Measurements from ENCODE around the gene VAV1.
"Not testable (repeated sequence)": the region's sequence is repeated elsewhere in the genome, so short reads cannot be mapped to it uniquely, and the experiment has no call there.

Gene VAV1

DNA sequence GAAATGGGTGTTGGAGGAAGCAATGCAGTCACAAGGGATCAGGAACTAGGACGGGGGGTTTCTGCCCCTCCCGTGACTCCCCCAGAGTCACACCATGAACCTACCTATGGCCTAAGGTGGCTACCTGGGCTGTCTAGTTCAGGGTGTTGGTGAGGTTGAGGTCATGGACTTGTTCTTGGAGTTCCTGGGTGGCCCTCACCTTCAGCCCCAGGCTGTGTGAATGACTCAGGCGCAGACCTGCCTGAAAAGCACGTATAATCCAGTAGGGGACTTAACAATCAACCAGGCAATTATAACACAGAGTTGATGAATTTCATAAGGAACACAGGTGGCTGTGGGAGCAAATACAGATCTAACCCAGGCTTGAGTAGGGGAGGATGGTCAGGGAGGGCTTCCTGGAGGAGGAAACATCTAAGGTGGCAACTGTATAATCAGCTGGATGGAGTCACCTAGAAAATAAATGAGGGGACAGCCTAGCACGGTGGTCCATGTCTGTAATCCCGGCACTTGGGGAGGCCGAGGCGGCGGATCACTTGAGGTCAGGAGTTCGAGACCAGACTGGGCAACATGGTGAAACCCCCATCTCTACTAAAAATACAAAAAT, 89.3 kb downstream of the VAV1 start:
- no peak for DNase-seq

- no peak for DNase-seq
Measured at GRCh38 chr19:6862673-6863078, 90.2 kb downstream of the VAV1 start.

GRCh38 chr19:6864325-6864940, 91.9 kb downstream of the VAV1 start:
- no peak for DNase-seq

DNA sequence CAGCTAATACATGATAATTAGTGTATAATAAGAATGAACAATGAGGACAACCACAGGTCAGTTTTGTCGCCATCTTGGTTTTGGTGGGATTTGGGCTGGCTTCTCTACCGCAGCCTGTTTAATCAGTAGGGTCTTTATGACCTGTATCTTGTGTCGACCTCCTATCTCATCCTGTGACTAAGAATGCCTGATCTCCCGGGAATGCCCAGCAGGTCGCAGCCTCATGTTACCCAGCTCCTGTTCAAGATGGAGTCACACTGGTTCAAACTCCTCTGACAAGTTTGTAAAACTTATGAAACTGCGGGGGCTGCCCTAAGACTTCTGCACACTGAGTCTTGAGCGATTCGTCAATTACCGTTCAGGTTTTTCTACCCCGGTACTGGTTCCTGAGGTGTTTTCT, 93.3 kb downstream of the VAV1 start:
- no peak for DNase-seq

GRCh38 chr19:6866741-6867151, 94.2 kb downstream of the VAV1 start:
- DNase-seq: no peak

GRCh38 chr19:6868351-6868750, 95.8 kb downstream of the VAV1 start:
- no peak for DNase-seq

GRCh38 chr19:6869151-6869882, 96.8 kb downstream of the VAV1 start:
- not testable (repeated sequence) for DNase-seq

- no peak for DNase-seq
Measured at GRCh38 chr19:6873708-6874431, 101.4 kb downstream of the VAV1 start.

- no peak for DNase-seq
Measured at GRCh38 chr19:6875218-6875617, 102.7 kb downstream of the VAV1 start.

GRCh38 chr19:6876748-6877147, 104.2 kb downstream of the VAV1 start:
- DNase-seq: no peak

GRCh38 chr19:6877766-6878165, 105.3 kb downstream of the VAV1 start:
- no peak for DNase-seq

- no peak for DNase-seq
Measured at GRCh38 chr19:6886277-6886897, 113.9 kb downstream of the VAV1 start.

GRCh38 chr19:6887316-6887715, 114.8 kb downstream of the VAV1 start, which contains the start of gene ADGRE1:
ADGRE1 (plus strand) TSS chr19:6887579; CDS start chr19:6887609, 30 bp downstream.
- DNase-seq: no peak

GRCh38 chr19:6888967-6889366, 116.5 kb downstream of the VAV1 start:
- no peak for DNase-seq

DNA sequence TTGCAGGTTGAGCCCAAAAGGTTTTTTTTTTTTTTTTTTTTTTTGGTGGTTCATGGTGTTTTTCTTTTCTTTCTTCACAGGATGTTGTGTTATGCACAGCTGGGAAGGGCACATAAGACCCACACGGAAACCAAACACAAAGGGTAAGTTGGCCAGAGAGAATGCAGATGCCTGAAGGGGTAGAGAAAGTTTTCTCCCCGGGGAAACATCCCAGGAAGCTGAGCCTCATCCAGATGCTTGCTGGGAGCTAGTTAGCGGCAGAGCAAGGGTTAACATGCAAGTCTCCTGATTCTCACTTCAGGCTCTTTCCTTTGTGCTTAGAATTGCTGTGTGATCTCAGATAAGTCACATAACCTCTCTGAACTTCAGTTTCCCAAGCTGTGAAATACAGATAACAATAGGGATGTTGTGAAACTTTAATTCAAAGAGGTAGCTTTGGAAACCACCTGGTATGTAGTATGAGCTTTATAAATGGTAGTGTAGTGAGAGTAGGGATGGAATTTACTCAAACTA, 117.9 kb downstream of the VAV1 start:
- DNase-seq: no peak

DNA sequence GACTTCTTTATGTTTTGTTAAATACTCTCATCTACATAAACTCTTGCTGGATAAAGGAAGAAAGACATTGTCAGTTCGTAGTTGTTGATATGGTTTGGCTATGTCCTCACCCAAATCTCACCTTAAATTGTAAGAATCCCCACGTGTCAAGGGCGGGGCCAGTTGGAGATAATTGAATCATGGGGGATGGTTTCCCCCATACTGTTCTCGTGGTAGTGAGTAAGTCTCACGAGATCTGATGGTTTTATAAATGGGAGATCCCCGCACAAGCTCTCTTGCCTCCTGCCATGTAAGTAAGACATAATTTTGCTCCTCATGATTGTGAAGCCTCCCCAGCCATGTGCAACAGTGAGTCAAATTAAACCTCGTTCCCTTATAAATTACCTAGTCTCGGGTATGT, 118.4 kb downstream of the VAV1 start:
- no peak for DNase-seq

DNA sequence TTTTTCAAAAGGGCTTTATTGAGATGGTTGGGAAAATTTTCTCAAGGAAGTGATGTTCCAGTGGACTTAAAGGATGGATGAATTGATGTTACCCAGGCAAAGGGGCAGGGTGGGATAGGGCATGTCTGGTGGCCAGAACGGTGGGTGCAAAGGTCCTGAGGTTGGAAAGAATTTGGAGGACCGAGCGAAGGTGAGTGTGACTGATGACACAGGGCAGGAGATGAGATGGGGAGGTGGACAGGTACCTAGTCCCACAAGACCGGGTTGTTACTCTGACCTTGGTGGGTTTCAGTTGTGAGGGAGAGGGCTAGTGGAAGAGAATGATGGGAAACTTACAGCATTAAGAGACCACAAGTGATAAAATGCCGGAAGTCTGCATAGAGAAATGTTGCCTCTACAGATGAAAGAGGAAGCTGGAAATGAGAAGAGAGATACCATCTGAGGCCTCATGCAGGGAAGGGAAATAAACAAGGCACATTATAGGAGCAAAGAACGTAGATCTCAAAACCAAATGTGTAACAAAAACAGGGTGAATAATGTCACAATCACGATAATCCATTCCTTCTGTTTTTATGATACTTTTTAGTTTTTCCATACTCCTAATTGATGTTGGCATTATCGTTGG, 119.4 kb downstream of the VAV1 start:
- DNase-seq: no peak

GRCh38 chr19:6894313-6894712, 121.8 kb downstream of the VAV1 start:
- DNase-seq: no peak

DNA sequence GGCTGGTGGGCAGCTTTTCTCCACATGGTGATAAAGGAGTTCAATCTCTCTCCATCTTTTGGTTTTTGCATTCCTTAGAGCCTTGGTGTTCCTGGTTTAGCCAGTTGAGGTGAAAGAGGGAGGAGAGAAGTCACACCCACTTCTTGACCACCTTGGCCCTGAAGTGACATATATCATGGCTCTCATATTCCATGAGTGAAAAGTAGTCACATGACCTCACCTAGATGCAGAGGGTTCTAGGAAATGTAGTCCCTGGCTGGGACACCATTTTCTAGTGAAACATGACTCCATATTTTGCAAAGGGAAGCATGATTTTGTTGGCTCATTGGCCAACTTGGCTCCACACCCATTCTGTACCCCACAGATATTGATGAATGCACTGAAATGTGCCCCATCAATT, 130.9 kb downstream of the VAV1 start:
- DNase-seq: no peak

DNA sequence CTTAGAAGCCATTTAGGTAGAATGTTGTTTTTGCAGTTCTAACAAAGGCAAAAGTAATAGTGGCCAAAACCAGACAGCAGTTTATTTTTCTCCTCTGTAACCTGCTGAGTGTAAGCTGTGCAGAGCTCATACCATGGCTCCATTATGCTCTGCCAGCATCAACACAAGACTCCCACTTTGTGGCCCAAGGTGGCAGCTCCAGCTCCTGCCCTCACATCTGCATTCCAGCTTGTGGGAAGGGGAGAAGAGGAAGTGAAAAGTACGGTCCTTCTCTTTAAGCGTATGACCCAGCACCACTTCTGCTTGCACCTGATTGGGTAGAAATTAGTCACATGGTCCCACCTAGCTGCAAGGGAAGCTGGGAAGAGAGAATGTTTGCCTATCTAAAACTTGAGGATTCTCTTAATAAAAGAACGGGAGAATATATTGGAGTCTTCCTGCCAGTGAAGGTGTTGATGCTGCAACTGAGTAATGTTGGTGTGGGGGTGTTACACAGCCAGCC, 134.1 kb downstream of the VAV1 start:
- DNase-seq: no peak
